ENCODE data around the gene C9orf40. TPM values are rescaled to one million over a fixed set of nuclear protein-coding genes. Genes with fewer than 3 reads are reported as not detected.

C9orf40 gene
- polyA plus RNA-seq (2012; ENCODE audit: insufficient read depth, insufficient read length, low read depth), result 1.6 TPM

GRCh38 chr9:74952201-74953151 lies at the start of gene C9orf40:
Gene C9orf40, minus strand, starts transcription at chr9:74952912. Its CDS starts 301 bp downstream, at chr9:74952611.
- Histone ChIP-seq H3K9me3 (no peaks in the 10 kb centered on the region), H3K4me3 (ENCODE audit: low read depth, low read length) (peak within 1 kb of the TSS; percentile 90), H3K27me3 (no peaks in the 10 kb centered on the region), H3K4me1 (no peaks in the 10 kb centered on the region), H3K36me3 (no peaks in the 10 kb centered on the region)
- peak; percentile 68 for TF ChIP-seq CTCF (IDR thresholded peaks at IDR 0.05; ENCODE audit: low read depth, low read length)
- peak; percentile 94 for DNase-seq

GRCh38 chr9:75001719-75002421 lies 49.2 kb upstream of the C9orf40 start:
- peak; percentile 79 for TF ChIP-seq CTCF (IDR thresholded peaks at IDR 0.05; ENCODE audit: low read depth, low read length)
- H3K4me3 ChIP-seq (ENCODE audit: low read depth, low read length), result no peak overlapping the region
- no peaks in the 10 kb centered on the region for H3K27me3 ChIP-seq
- peaks cover 5% of the 10 kb centered on the region for H3K36me3 ChIP-seq
- DNase-seq, result no peak
- no peaks in the 10 kb centered on the region for H3K9me3 ChIP-seq
- H3K4me1 ChIP-seq, result peaks cover 4% of the 10 kb centered on the region; the same call in 1 of the 2 replicates

- H3K9me3 ChIP-seq, result no peaks in the 10 kb centered on the region
- DNase-seq, result no peak
- no peak for TF ChIP-seq CTCF (IDR thresholded peaks at IDR 0.05; ENCODE audit: low read depth, low read length)
- H3K4me3 ChIP-seq (ENCODE audit: low read depth, low read length), result no peak overlapping the region
- no peaks in the 10 kb centered on the region for H3K27me3 ChIP-seq
- peaks cover 9% of the 10 kb centered on the region for H3K36me3 ChIP-seq
- peaks cover 4% of the 10 kb centered on the region for H3K4me1 ChIP-seq
Observed at GRCh38 chr9:75000835-75001234, 48.1 kb upstream of the C9orf40 start.

GRCh38 chr9:74985041-74985440 lies 32.3 kb upstream of the C9orf40 start:
- H3K4me3 ChIP-seq (ENCODE audit: low read depth, low read length), result no peak overlapping the region
- DNase-seq, result no peak
- peaks cover 12% of the 10 kb centered on the region for H3K4me1 ChIP-seq
- no peaks in the 10 kb centered on the region for H3K9me3 ChIP-seq
- no peaks in the 10 kb centered on the region for H3K27me3 ChIP-seq
- H3K36me3 ChIP-seq, result no peaks in the 10 kb centered on the region; the same call in 1 of the 2 replicates
- TF ChIP-seq CTCF (IDR thresholded peaks at IDR 0.05; ENCODE audit: low read depth, low read length), result no peak

- H3K27me3 ChIP-seq, result no peaks in the 10 kb centered on the region
- H3K36me3 ChIP-seq, result no peaks in the 10 kb centered on the region
- no peak overlapping the region for H3K4me3 ChIP-seq (ENCODE audit: low read depth, low read length)
- TF ChIP-seq CTCF (IDR thresholded peaks at IDR 0.05; ENCODE audit: low read depth, low read length), result no peak
- no peaks in the 10 kb centered on the region for H3K9me3 ChIP-seq
- peaks cover 10% of the 10 kb centered on the region for H3K4me1 ChIP-seq
- DNase-seq, result no peak
Observed at GRCh38 chr9:74983709-74984108, 31.0 kb upstream of the C9orf40 start.
